Measurements from ENCODE around the gene NDUFA8.
"Not testable (repeated sequence)": the region's sequence is repeated elsewhere in the genome, so short reads cannot be mapped to it uniquely, and the experiment has no call there.

Gene NDUFA8

DNA sequence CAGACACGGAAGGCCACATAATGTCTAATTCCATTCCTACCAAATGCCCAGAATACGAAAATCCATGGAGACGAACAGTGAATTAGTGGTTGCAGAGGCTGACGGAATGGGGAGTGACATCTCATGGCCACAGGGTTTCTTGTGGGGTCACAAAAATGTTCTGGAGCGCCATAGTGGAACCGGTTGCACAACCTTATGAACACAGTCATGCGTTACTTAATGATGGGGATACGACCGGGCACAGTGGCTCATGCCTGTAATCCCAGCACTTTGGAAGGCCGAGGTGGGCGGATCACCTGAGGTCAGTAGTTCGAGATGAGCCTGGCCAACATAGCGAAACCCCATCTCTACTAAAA, 40.4 kb downstream of the NDUFA8 start:
- DNase-seq, result no peak

DNA sequence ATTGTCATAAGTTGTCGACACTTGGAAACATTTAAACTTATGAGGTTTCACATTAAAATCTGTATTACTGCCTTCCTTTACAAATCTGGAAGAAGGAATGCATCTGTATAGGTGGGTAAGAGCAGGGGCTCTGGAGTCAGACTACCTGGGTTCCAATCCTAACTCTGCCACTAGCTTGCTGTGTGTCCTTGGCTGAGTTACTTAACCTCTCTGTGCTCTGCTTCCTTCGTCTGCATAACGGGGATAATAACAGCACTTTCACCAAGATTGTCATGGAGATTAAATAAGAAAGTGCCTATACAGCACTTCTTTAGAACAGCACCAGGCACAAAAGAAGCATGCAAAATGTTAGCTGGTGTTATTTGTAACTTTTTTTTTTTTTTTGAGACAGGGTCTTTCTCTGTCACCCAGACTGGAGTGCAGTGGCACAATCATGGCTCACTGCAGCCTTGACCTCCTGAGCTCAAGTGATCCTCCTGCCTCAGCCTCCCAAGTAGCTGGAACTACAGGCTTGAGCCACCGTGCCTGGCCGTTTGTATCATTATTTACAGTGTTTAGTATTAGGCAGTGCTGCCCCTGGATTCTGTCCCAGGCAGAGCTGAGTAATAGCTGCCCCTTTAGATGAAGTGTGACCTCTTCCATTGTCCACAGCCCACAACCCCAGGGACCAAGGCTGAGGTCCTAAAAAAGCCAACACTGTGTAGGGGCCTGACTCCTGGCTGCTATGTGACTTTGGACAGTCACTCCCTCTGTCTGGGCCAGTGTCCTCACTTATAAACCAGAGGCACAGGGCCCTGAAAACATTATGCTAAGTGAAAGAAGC, 41.0 kb downstream of the NDUFA8 start:
- DNase-seq, result no peak

DNA sequence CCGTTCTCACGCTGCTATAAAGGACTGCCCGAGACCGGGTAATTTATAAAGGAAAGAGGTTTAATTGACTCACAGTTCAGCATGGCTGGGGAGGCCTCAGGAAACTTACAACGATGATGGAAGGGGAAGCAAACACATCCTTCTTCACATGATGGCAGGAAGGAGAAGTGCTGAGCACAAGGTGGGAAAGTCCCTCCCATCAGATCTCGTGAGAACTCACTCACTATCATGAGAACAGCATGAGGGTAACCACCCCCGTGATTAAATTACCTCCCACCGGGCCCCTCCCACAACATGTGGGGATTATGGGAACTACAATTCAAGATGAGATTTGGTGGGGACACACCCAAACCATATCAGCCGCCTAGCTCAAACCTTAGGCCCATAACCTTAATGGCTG, 42.3 kb downstream of the NDUFA8 start:
- DNase-seq, result not testable (repeated sequence)

DNA sequence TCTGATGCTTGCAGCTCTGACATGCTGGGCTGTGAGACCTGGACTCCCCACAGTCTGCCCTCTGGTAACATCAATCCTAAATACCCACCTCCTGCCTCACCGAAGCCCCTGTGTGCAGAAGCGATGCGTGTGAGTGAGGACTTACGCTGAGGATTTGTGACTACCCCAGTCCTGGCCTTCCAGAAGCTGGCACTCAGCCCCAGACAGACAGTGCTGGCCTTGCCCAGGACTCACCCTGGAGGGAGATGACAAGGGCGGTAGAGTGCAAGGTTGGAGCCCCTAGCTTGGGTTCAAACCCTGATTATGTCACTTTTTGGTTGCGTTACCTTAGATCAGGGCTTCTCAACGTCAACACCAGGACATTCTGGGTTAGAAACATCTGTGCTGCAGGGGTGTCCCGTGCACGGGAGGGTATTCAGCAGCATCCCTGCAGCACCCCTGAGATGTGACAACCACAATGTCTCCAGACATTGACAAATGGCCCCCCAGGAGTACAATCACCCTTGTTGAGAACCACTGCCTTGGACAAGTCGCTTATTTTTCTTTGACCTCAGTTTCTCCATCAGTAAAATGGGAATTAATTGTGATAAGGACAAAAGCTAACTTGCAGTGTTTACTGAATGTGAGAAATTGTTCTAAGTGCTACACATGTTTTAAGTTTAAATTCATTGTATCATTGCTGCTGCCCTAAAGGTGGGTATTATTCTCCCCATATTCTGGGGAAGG, 43.0 kb downstream of the NDUFA8 start:
- no peak for DNase-seq

DNA sequence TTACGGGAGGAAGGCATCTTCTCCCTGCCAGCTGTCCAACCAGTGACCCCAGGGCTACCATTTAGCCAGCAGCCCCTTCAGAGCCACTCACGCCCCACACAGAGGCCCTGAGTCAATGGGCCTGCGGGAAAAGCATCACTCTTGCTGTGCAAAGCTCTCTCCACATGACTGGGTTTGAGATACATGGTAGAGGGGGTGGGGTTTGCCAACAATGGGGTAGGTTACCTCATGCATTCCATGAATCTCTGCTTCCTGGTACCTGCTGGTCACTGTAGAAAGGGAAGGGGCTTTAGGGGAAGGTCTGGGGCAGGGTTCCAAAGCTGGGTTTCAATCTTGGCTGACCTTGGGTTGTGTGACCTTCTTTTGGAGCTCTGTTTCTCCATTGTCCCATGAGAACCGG, 43.5 kb downstream of the NDUFA8 start:
- DNase-seq, result no peak

DNA sequence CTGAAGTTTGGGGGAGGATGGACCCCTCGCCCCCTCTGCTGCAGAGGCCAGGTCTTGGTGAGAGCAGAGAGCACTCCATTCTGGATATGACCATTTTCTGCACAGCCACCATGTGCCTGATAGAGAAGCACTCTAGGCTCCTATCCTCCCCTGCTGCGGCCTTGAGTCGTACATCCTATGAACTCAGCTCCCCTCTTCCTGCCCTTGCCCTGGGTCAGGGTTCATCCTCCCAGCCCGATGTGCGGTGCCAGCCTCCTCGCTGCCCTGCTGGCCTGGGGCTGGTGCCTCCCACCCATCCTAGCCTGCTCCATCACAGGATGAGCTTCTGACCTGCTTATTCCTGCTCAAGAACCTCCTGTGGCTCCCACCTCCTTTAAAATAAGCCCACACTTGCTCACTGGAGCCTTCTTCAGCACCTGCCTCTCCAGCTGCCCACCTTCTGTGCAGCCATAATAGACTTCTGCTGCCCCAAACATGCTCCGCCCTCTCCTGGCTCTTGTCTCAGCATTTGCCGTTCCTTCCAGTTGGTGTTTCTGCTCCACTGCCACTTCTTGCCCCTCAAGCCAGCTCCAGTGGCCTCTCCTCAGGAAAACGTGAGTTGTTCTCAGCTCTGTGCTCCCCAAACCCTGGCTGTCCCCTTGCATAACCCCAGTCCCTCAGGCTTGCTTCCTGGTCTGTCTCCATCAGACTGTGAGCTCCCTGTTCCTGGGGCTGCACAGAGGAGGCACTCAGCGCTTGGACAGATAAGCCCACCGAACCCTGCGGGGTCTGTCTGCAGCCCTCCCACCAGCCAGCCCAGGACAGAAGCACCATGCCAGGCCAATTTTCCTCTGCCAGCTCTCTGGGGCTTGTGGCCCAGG, 44.2 kb downstream of the NDUFA8 start:
- no peak for DNase-seq

DNA sequence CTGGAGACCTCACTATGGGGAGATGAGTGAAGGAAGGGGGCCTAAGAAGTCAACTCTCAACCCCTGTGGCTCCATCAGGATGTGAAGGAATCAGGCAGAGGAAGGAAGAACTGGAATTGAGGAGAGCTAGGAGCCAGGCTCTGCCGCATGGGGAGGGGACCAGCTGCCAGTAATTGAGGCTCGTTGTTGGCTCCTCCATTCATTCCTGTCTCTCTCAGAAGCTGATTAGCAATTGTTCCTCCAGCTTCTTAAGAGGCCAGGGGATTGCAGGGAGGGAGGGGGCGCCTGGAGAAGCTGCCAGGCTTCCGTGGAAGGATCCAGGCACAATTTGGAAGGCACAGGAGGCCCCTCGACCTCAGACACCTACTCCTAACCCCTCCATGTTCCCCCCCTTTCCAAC, 46.0 kb downstream of the NDUFA8 start:
- no peak for DNase-seq

DNA sequence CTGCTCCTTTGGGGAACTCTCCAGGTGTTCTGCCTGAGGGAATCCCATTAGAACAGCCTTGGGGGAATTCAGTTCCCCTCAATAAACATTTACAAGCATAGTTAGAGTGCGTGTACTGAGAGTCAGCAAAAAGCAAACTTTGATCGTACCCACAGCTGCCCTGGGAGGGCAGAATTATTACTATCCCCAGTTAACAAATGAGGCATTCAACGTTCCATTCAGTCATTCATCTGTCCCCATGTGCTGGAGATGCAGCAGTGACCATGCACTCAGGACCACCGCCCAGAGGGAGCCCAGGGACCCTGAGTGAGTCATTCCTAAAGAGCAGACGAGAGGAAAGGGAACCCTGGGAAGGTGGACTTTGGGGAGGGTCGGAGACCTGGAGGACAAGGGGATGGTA, 47.3 kb downstream of the NDUFA8 start:
- no peak for DNase-seq

DNA sequence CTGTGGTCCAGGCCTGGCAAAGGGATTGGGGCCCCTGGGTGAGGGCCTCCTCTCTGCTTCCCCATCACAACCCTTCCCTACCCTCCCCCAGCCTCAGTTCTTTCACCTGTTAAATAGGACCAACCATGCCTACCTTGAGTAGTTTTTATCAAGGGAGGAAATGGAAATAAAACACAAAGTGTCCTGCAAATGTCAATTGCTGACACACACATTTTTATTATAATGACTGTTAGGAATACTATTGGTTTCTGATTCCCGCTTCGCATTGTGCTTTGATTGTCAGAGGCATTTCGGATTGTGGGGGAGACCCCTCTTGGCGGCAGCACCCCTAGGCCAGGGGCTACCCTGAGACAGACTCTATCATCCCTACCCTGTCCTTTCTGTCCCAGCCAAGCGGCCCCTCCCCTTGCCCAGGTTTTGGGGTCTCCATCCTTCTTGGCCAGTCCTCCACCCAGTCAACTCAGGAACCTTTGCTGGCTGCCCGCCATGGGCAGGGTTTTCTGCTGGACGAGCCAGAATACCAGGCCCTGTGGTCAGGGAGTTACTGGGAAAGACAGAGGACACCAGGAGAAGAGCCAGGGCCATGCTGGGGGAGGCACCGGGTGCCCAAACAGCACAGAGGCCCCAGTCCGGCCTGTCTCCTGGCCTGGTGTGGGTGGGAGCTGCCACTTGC, 48.0 kb downstream of the NDUFA8 start:
- no peak for DNase-seq

DNA sequence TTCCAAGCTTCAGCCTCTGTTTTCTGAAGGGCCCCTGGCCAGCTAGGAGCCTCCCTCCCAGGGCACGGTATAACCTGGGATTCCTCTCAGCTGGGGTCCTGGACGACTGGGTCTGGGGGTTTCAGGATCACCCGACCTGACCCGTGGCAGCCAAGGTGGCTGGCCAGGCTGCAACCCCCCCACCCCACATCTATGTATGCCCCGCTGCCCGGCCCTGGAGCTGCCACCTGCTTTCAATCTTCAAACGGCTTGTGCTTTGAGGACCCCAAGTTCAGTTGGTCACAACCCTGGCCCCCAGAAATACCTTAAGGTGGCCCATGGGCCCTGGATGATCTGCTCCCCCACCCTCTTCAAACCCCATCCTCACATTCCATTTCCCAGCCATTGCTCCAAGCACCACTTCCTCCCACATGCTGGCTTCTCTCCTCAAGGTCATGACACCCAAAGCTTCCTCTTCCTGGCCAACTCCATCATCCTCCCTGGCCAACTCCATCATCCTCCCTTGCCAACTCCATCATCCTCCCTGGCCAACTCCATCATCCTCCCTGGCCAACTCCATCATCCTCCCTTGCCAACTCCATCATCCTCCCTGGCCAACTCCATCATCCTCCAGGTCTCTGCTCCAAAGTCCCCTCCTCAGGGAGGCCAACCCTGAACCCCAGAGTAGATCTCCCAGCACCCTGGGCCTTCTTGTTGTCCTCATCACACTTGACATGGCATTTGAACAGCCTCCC, 49.3 kb downstream of the NDUFA8 start:
- DNase-seq, result no peak

DNA sequence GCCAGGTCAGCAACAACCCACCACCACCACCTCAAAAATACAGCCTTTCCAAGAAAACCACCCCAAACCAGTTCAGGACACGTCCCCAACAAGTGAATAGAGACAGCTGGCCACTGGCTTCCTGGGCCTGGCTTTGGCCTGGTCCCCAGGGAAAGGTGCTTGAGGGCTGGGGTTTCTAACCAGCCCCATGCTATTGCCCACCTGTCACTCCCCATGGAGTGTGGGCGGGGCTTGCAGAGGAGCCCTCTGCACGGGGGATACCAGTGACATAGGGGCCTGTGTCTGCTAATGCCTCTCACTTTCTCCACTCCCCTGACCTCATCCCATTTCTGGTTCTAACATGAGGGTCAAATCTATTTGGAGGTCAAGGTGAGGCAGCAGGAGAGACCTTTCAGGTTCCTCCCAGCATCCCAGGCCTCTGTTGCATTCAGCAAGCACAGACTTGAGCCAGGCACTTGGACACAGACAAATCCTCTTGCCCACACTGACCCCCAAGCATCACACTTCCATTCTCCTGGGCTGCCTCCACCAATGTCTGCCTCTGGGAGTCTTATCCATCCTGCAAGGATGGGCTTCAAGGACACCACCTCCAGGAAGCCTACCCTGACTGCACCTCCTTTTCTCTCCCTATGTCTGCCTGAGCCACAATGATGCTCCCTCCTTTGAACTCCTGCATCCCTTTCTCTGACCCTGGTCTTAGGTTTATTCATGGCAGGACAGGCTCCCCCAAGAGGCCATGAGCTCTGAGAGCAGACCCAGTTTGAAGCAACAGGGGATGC, 50.4 kb downstream of the NDUFA8 start:
- DNase-seq, result no peak

DNA sequence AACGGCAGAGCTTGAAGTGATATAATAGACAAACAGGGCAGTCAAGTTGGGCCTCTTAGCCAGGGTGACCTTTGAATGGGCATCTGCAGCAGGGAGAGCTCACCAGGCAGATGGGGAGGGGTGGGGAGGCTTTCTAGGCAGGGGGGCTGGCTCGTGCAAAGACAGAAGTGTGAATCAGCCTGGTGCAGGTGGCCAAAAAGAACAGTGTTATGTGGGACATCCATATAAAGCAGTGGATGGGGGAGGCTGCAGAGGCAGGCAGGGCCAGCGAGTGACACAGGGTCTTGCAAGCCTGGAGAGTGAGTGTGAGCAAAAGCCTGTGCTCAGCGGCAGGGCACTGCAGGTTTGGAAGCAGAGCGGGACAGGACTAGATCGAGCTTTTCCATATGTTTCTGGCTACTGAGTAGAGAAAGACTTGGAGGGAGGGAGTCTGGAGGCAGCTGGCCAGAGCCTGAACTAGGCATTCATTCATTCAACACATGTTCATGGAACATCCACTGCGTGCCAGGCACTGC, 52.2 kb downstream of the NDUFA8 start:
- no peak for DNase-seq

DNA sequence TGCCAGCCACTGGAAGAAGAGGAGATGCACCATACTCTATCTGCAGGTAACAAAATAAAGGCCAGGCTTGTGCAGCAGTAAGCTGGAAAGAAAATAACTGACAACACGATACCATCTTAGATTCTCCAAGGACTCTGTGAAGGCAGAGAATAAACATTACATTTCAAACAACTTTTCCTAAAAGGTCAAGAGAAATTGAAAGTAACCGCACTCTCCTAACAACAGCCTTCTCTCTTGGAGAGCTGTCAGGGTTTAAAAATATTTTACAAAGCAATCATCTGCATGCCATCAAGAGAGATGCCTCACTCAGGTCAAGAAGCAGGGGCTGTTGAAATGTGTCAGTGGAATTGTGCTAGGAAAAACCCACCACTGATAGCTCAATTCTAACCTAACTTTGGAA, 53.0 kb downstream of the NDUFA8 start:
- DNase-seq, result no peak

DNA sequence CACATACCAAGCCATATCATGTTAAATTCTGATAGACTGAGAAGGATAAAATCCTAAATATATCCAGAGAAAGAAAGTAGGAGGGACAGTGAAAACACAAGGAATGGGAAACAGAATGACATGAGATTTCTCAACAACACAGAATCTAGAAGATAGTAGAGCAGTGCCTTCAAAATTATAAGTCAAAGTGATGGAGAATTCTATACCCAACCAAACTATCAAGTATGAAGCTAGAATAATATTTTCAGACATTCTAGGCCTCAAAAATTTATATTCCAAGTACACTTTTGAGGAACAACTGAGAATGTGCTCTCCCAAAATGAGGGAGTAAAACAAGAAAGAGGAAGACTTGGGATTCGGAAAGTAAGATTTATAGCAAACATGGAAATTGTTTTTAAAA, 55.6 kb downstream of the NDUFA8 start:
- DNase-seq, result no peak

DNA sequence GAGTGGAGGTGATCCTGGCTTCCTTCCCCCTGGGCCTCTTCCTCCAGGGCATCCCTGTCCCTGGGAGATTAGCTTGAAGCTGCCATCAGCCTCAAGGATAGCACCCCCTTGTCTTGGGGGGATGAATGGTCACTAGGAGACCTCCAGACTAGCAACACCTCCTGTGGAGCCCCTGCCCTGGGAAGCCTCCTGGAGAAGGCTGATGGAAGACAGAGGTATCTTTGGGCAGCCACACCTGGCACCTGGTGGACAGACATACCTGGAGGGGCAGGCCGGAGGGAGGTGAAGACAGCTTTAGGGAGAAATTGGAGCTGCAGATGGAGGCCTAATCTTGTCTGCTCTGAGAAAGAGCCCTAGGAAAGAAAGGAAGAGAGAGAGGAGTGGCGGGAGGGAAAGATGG, 57.4 kb downstream of the NDUFA8 start:
- DNase-seq, result no peak

DNA sequence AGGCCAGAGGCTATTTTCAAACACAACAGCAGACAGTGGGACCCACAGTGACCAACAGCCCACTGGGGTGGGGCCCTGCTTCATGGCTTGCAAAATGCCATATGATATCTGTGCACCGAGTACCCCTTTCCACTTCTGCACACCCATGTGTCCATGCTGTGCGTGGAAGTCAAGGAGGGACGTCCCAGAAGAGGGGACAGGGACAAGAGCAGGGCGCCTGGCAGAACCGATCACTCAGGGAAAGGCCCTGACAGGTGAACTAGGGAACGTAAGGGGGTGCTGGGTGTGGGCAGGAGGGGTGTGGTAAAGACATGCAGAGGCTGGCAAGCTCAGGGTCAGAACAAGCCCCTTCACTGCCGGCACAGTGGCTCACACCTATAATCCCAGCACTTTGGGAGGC, 58.8 kb downstream of the NDUFA8 start:
- no peak for DNase-seq

DNA sequence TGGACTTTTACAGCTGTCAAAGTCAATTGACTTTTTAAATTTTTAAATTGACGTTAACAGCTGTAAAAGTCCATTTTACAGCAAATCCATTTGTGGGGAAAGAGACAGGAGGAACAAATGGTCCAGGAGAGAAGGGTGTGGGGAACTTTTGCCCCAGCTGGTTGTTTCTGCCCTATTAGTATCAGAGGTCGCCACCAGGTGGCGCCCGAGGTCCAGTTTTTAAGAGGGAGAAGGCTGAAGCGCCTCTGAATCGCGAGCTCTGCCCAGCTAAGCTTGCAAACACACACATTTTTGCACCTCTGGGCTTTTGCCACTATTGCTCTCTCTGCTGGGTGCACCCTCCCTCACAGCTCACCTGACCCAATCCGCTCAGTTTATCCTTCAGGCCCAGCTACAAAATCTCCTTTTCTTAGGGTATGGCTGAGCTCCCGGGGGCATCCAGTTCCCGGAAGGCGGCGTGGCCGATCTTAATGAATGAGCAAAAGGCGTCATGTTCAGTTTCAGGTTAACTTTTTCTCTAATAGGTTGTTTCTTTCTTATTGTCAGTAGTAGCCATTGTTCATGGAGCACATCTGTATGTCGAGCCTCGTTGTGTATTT, 60.2 kb downstream of the NDUFA8 start:
- peak; percentile 52 for DNase-seq

DNA sequence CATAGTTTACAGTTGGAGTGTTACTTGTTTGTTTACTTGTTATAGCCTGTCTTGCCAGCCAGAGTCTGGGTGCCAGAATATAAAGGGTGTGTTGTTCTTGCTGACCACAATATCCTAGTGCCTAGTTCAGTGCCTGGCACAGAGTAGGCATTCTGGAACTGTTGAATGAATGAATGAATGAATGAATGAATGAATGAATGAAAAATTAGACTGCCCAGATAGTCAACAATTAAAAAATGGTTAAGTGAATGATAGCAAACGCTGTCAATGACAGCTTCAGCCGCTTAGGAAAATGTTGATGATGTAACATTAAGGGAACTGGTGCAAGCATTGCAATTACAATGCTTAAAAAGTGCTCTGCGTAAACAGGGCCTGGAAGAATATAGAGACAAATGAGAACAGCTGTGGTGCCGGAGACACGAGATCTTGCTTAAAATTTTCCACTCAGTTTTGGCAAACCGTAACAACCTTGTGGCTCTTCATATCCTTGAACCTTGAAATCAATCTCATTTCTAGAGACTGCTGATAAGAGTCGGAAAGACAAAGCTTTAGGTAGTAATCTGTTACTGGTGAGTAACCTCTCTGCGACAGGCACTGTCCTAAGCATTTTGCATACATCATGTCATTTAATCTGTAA, 61.8 kb downstream of the NDUFA8 start:
- DNase-seq, result no peak

DNA sequence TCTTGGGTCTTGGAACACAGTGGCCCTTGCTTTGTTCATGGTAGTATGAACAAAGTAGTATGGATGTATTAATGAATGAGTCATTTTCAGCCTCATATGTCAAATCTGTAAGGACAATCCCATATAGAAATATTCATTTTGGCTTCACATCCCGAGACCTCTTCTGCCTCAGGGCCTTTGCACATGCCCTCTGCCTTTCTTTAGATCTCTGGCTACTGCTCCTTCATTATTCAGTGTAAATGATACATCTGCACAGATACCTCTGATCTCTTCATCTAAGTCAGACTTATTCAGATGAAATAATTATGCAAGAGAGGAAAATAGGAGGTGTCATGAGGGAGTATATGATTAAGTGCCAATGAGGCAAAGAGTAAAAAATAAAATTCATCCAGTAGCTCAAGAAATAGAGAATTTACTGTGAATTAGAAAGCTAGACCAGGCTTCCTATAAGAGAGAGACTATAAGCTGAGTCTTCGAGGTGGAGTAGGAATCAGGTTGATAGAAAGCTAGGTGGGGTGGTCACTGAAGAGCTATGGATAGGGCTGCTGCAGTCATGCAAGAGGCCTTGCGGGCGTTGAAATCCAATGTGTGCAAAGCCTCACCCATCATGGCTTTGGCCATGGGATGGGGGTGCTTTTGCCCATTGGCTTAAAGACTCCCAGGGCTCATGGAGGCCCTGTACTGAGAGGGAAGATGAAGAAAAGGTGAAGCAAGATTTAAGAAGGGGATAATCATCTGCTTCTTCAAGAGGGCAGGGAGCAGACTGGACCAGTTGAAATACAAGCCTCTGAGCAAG, 62.8 kb downstream of the NDUFA8 start:
- DNase-seq, result no peak

All from NCI-H1105 treated with DMSO at 0.1 percent for 48 hours (cell line).